BJ (cell line): ENCODE results near the gene ALOX12B. TPM values are rescaled to one million over a fixed set of nuclear protein-coding genes. Genes with fewer than 3 reads are reported as not detected.

Experiments
- CTCF ChIA-PET: fragments of 350-600 bp; formaldehyde crosslinking; extraction: SDS; loops from one replicate; lab custom pipeline; 2021; ENCODE audit warnings: antibody characterized with exemption, inconsistent platforms; lab: Yijun Ruan, JAX
- POLR2A ChIA-PET: fragments of 300-600 bp; sonication (Branson Sonifier 250); formaldehyde crosslinking; extraction: SDS; loops from one replicate; lab custom pipeline; 2021; ENCODE audit warnings: antibody characterized with exemption; lab: Charles Lee
- DNase-seq: peaks from one replicate; pipeline ENCODE4 v3.0.0-alpha.2; 2011; ENCODE audit warnings: low read depth
- H3K27me3 ChIP-seq: 2 replicates; pipeline ENCODE4 v1.6.0; 2011; ENCODE audit warnings: low read length; ENCODE audit not compliant: control insufficient read depth, insufficient read depth
- H3K36me3 ChIP-seq: 2 replicates; pipeline ENCODE4 v1.5.1; 2011; ENCODE audit warnings: low read length; ENCODE audit not compliant: control insufficient read depth, insufficient read depth
- H3K4me3 ChIP-seq: 2 replicates; pipeline ENCODE4 v1.5.1; 2011; ENCODE audit warnings: low read depth, mild to moderate bottlenecking, control low read depth, low read length
- CTCF ChIP-seq: IDR thresholded peaks from 2 replicates; pipeline ENCODE4 v1.5.1; 2011; ENCODE audit warnings: low read depth, mild to moderate bottlenecking, control low read depth, inconsistent platforms, low read length, moderate library complexity; ENCODE audit not compliant: insufficient read depth
- polyA plus RNA-seq: library from polyadenylated mRNA; depleted of rRNA; stranded (reverse); fragments of >200 nt; gene quantifications from 2 replicates; pipeline ENCODE4 v1.2.3, GENCODE V29; 2011

ALOX12B gene
- polyA plus RNA-seq, 1 experiment: not detected

GRCh38 chr17:8118769-8119580 lies 31.5 kb upstream of the ALOX12B start:
- Histone ChIP-seq H3K4me3 (peak overlapping the region; percentile 53), H3K36me3 (no peaks in the 10 kb centered on the region), H3K27me3 (peaks cover 17% of the 10 kb centered on the region)
- ChIA-PET CTCF (interaction anchor here (0.6 to 6.1 kb wide), 40 partner anchors 8 to 249 kb away, joined by 3 to 54 read pairs (median 5); partner anchors contain the start of genes ALOX12B, AURKB, CTC1 and RANGRF), POLR2A (interaction anchor here (0.6 to 1.1 kb wide), 5 partner anchors 15 to 376 kb away, joined by 3 to 16 read pairs (median 5); no protein-coding TSS in a partner anchor)
- peak; percentile 97 for TF ChIP-seq CTCF
- no peak for DNase-seq

GRCh38 chr17:8117980-8118768 lies 30.7 kb upstream of the ALOX12B start, which contains the start of gene ALOXE3:
TSS of gene ALOXE3 (minus strand) at chr17:8118514. CDS start at chr17:8117990, 524 bp downstream.
- TF ChIP-seq CTCF: no peak
- Histone ChIP-seq H3K4me3 (peak within 1 kb of the TSS; percentile 53), H3K27me3 (peaks cover 17% of the 10 kb centered on the region), H3K36me3 (no peaks in the 10 kb centered on the region)
- DNase-seq: no peak
- ChIA-PET CTCF (interaction anchor here (0.7 to 6.1 kb wide), 31 partner anchors 10 to 248 kb away, joined by 3 to 54 read pairs (median 6); partner anchors contain the start of genes AURKB and CTC1), POLR2A (interaction anchor here (0.7 kb wide), 1 partner anchor 135 kb away, joined by 13 read pairs; no protein-coding TSS in a partner anchor)

DNA sequence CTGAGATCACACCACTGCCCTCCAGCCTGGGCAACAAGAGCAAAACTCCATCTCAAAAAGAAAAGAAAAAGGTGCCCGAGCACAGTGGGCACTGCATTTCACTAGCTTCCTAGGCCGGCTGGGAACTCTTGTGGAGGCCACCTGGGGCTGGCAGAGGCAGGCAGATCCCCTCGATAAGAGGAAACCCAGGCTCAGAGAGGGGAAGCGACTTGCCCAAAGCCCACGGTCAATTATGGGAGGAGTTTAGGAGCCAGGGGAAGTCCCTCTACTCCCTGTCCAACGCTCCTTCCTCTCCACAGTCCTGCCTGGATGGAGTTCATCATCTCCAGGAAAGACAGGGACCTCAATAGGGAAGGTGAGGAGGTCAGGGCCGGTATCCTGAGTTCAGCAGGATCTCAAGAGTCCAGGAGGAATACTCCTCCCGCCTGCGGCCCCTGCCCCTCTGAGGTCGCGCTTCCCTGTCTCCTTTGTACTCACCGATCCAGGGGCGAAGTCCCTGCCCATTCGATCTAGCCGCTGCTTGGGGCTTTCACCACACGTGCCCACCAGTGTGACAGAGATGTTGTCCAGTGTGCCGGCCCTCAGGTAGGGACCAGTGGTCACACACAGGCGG lies 30.0 kb upstream of the ALOX12B start:
- DNase-seq: no peak
- Histone ChIP-seq H3K4me3 (peak overlapping the region; percentile 53), H3K27me3 (peaks cover 18% of the 10 kb centered on the region), H3K36me3 (no peaks in the 10 kb centered on the region)
- ChIA-PET POLR2A (no interaction called here), CTCF (interaction anchor here (0.7 to 6.1 kb wide), 17 partner anchors 9 to 166 kb away, joined by 3 to 54 read pairs (median 6); no protein-coding TSS in a partner anchor)
- TF ChIP-seq CTCF: no peak

- ChIA-PET CTCF (interaction anchor here (1.3 to 6.1 kb wide), 8 partner anchors 19 to 59 kb away, joined by 3 to 54 read pairs (median 4); no protein-coding TSS in a partner anchor), POLR2A (no interaction called here)
- DNase-seq: no peak
- Histone ChIP-seq H3K36me3 (no peaks in the 10 kb centered on the region), H3K4me3 (no peak overlapping the region), H3K27me3 (peaks cover 25% of the 10 kb centered on the region)
- no peak for TF ChIP-seq CTCF
Measured at GRCh38 chr17:8116776-8117175, 29.3 kb upstream of the ALOX12B start.
